Urinary bladder (tissue), 4 donors: ENCODE data around the gene CWF19L1. TPM values are rescaled to one million over a fixed set of nuclear protein-coding genes. Genes with fewer than 3 reads are reported as not detected.
"Not testable (repeated sequence)": the region's sequence is repeated elsewhere in the genome, so short reads cannot be mapped to it uniquely, and the experiment has no call there.

ENCODE experiments used
- DNase-seq: peaks from one replicate; pipeline ENCODE4 v3.0.0-alpha.2; 2015; ENCODE audit errors: extremely low spot score
- H3K27ac ChIP-seq: one replicate; pipeline ENCODE4 v1.5.1; 2013; ENCODE audit warnings: low read depth, mild to moderate bottlenecking, moderate library complexity
- H3K36me3 ChIP-seq: one replicate; pipeline ENCODE4 v1.6.1; 2013; ENCODE audit warnings: mild to moderate bottlenecking, moderate library complexity; ENCODE audit not compliant: insufficient read depth
- H3K4me1 ChIP-seq: one replicate; pipeline ENCODE4 v1.6.1; 2013; ENCODE audit warnings: mild to moderate bottlenecking, moderate library complexity; ENCODE audit not compliant: insufficient read depth
- H3K4me3 ChIP-seq: one replicate; pipeline ENCODE4 v1.5.1; 2013; ENCODE audit warnings: low read depth, low read length
- WGBS: extraction: QIAGEN DNeasy Blood & Tissue Kit; methylation state at CpG from one replicate; pipeline ENCODE4 v1.1.7; 2013; 5-methylcytosine and 5-hydroxymethylcytosine counted together
- polyA plus RNA-seq: library from polyadenylated mRNA; stranded (reverse); fragments of 200-250 nt; gene quantifications from one replicate; pipeline ENCODE4 v1.2.3, GENCODE V29; 2013
- total RNA-seq: library from RNA; depleted of rRNA; stranded (reverse); fragments of >200 nt; gene quantifications from one replicate; pipeline ENCODE4 v1.2.3, GENCODE V29; 2014
- donor health status: healthy with polysubstance abuse.
- donor health status: healthy.

CWF19L1 gene
- total RNA-seq, result 33.1 TPM
- polyA plus RNA-seq, result 17.9 TPM

- whole genome bisulfite sequencing, result 1% methylated on average over 49 of the region's 49 CpGs
- no peaks in the 10 kb centered on the region for H3K36me3 ChIP-seq
- H3K4me3 ChIP-seq, result peak within 1 kb of the TSS; percentile 85
- DNase-seq, result peak; percentile 70
- H3K27ac ChIP-seq, result no peak within 1 kb of the TSS
- H3K4me1 ChIP-seq, result no peaks in the 10 kb centered on the region
These were observed at the start of gene CWF19L1 for GRCh38 chr10:100267239-100268104. CWF19L1 (minus strand) TSS chr10:100267638; CDS start chr10:100267593, 45 bp downstream.

GRCh38 chr10:100315615-100316014 is 48.2 kb upstream of the CWF19L1 start:
- Histone ChIP-seq H3K36me3 (no peaks in the 10 kb centered on the region), H3K4me3 (no peak overlapping the region), H3K27ac (no peak overlapping the region), H3K4me1 (no peaks in the 10 kb centered on the region)
- DNase-seq, result no peak
- 79% methylated on average over 4 of the region's 4 CpGs for WGBS

GRCh38 chr10:100311298-100311697 is 43.9 kb upstream of the CWF19L1 start:
- no peaks in the 10 kb centered on the region for H3K4me1 ChIP-seq
- no peak for DNase-seq
- H3K27ac ChIP-seq, result no peak overlapping the region
- 67% methylated on average over 4 of the region's 4 CpGs for whole genome bisulfite sequencing
- no peaks in the 10 kb centered on the region for H3K36me3 ChIP-seq
- H3K4me3 ChIP-seq, result no peak overlapping the region

- no peaks in the 10 kb centered on the region for H3K4me1 ChIP-seq
- H3K4me3 ChIP-seq, result no peak overlapping the region
- no peak overlapping the region for H3K27ac ChIP-seq
- H3K36me3 ChIP-seq, result no peaks in the 10 kb centered on the region
- no peak for DNase-seq
- WGBS, result 87% methylated on average over 3 of the region's 3 CpGs
These were observed 40.2 kb upstream of the CWF19L1 start for GRCh38 chr10:100307684-100308083.

GRCh38 chr10:100306861-100307260 is 39.4 kb upstream of the CWF19L1 start:
- Histone ChIP-seq H3K27ac (no peak overlapping the region), H3K4me1 (no peaks in the 10 kb centered on the region), H3K36me3 (no peaks in the 10 kb centered on the region), H3K4me3 (no peak overlapping the region)
- WGBS, result 88% methylated on average over 5 of the region's 5 CpGs
- DNase-seq, result no peak

GRCh38 chr10:100304414-100304813 is 37.0 kb upstream of the CWF19L1 start:
- no peak overlapping the region for H3K4me3 ChIP-seq
- 86% methylated on average over 3 of the region's 3 CpGs for WGBS
- DNase-seq, result no peak
- no peaks in the 10 kb centered on the region for H3K36me3 ChIP-seq
- no peaks in the 10 kb centered on the region for H3K4me1 ChIP-seq
- H3K27ac ChIP-seq, result no peak overlapping the region

GRCh38 chr10:100303724-100304319 is 36.4 kb upstream of the CWF19L1 start:
- no peak for DNase-seq
- Histone ChIP-seq H3K36me3 (no peaks in the 10 kb centered on the region), H3K4me1 (no peaks in the 10 kb centered on the region), H3K4me3 (no peak overlapping the region), H3K27ac (no peak overlapping the region)
- 25% methylated on average over 7 of the region's 7 CpGs for WGBS

GRCh38 chr10:100301123-100301522 is 33.7 kb upstream of the CWF19L1 start:
- not testable (repeated sequence) for H3K27ac ChIP-seq, H3K4me1 ChIP-seq, DNase-seq, H3K4me3 ChIP-seq, H3K36me3 ChIP-seq
- WGBS, result 53% methylated on average over 5 of the region's 5 CpGs

- Histone ChIP-seq H3K4me3 (no peak overlapping the region), H3K27ac (no peak overlapping the region), H3K4me1 (no peaks in the 10 kb centered on the region), H3K36me3 (no peaks in the 10 kb centered on the region)
- DNase-seq, result no peak
- WGBS, result 71% methylated on average over 9 of the region's 9 CpGs
These were observed 29.8 kb upstream of the CWF19L1 start for GRCh38 chr10:100297242-100297641.

- Histone ChIP-seq H3K27ac (no peak overlapping the region), H3K4me1 (no peaks in the 10 kb centered on the region), H3K4me3 (no peak overlapping the region), H3K36me3 (no peaks in the 10 kb centered on the region)
- DNase-seq, result no peak
These were observed 25.6 kb upstream of the CWF19L1 start for GRCh38 chr10:100293066-100293465.

GRCh38 chr10:100292300-100292699 is 24.9 kb upstream of the CWF19L1 start:
- not testable (repeated sequence) for H3K4me3 ChIP-seq, H3K36me3 ChIP-seq, DNase-seq, H3K4me1 ChIP-seq, H3K27ac ChIP-seq
- 75% methylated on average over 4 of the region's 4 CpGs for WGBS

GRCh38 chr10:100291356-100291755 is 23.9 kb upstream of the CWF19L1 start:
- Histone ChIP-seq H3K27ac (no peak overlapping the region), H3K36me3 (no peaks in the 10 kb centered on the region), H3K4me1 (no peaks in the 10 kb centered on the region), H3K4me3 (no peak overlapping the region)
- DNase-seq, result no peak
- 70% methylated on average over 3 of the region's 3 CpGs for WGBS

- no peak for DNase-seq
- 60% methylated on average over 2 of the region's 2 CpGs for WGBS
- H3K4me3 ChIP-seq, result no peak overlapping the region
- no peaks in the 10 kb centered on the region for H3K4me1 ChIP-seq
- no peaks in the 10 kb centered on the region for H3K36me3 ChIP-seq
- H3K27ac ChIP-seq, result no peak overlapping the region
These were observed 22.2 kb upstream of the CWF19L1 start for GRCh38 chr10:100289641-100290040.

GRCh38 chr10:100288196-100288595 is 20.8 kb upstream of the CWF19L1 start:
- DNase-seq, result no peak
- Histone ChIP-seq H3K4me1 (no peaks in the 10 kb centered on the region), H3K4me3 (no peak overlapping the region), H3K27ac (no peak overlapping the region), H3K36me3 (no peaks in the 10 kb centered on the region)
- 79% methylated on average over 5 of the region's 5 CpGs for WGBS
